H1 (cell line): ENCODE measurements around the gene TMEM106C.

Source experiments
- CTCF ChIP-seq, 3 experiments: IDR thresholded peaks; 1 replicate in 2 of 3; 2 replicates in 1 of 3; pipeline versions ENCODE4 v1.5.1 to v1.6.1; 2011; ENCODE audit warnings: low read length in 3 of 3, mild to moderate bottlenecking in 3 of 3, inconsistent platforms in 2 of 3, low read depth in 1 of 3, moderate library complexity in 1 of 3; ENCODE audit not compliant: insufficient read depth in 1 of 3; ENCODE audit errors: control extremely low read depth in 1 of 3
- POLR2A ChIP-seq, 2 experiments: IDR thresholded peaks; 1 replicate in 1 of 2; 2 replicates in 1 of 2; pipeline ENCODE4 v1.6.1; 2011; ENCODE audit warnings: low read depth in 2 of 2, low read length in 2 of 2, mild to moderate bottlenecking in 2 of 2; ENCODE audit errors: control extremely low read depth in 1 of 2
- POLR2AphosphoS5 ChIP-seq: IDR thresholded peaks from 2 replicates; pipeline ENCODE4 v1.6.1; 2011; ENCODE audit warnings: low read depth, low read length

GRCh38 chr12:47990351-47991105, 27.1 kb downstream of the TMEM106C start:
- TF ChIP-seq POLR2AphosphoS5 (no peak), CTCF (IDR thresholded peaks at IDR 0.05; ENCODE audit: control extremely low read depth in 1 of 3, insufficient read depth in 1 of 3, low read depth in 1 of 3, low read length in 3 of 3) (no peak), POLR2A (IDR thresholded peaks at IDR 0.05; ENCODE audit: control extremely low read depth in 1 of 2, low read depth in 2 of 2, low read length in 2 of 2) (no peak)
